NCI-H2029 (cell line): Measurements from ENCODE around the gene MAGI1.

Source experiments
- DNase-seq: peaks from one replicate; lab custom pipeline; 2025; lab: John Stamatoyannopoulos, UW

Gene MAGI1

DNA sequence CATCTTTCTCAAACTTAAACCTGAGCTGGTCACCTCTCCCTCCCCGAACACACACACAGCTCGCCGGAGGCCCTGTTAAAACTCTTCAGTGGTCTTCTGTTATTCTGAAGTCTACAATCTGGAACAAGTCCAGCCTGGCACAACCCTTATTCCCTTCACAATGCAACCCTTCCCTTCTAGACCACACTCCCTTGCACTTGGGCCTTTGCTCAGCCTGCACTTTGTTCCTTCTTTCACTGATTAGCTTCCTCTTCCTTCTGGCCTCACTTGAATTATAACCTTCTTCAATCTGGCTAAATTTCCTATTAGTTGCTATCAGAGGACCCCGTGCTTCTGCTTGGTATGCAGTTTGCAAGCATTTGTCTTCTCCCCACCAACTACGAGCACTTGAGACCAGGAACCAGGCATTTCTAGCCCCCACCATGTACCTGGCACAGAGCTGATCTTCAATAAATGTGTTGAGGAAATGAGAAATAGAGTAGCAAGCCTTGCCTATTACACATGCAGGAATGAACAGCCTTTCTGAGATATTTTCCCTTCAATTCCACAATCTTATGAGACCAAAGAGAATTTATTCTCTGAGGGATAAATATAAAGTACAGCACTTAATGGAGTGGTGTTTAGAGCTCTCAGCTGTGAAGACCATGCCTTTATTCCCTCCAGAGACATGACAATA lies 687.8 kb downstream of the MAGI1 start:
- no peak for DNase-seq

DNA sequence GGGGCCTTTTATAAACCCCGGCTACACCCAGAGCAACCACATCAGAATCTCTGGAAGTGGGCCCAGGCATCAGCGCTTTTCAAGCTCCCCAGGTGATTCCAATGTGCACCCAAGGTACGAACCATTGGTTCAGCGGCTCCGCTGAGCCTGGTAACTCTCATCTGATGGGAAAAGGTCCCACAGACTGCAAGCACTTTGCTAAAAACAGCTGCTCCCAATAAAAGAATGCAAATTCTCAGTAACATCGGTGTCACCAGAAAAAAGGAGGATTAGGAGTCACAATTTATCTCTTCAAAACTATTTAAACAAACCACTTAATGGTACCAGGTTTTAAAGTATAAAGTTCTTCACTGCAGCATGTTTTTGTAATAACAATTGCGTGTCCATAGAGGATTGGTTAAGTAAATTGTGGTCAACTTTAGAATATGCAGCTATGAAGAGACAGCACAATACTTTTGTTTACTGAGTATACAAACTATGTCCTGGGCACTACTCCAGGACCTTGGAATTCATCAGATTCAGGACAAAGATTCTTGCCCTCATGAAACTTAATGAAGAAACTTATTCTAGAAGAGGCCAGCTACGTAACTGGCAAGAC lies 690.2 kb downstream of the MAGI1 start:
- no peak for DNase-seq

GRCh38 chr3:65347166-65347565 lies 691.6 kb downstream of the MAGI1 start:
- DNase-seq, result no peak

GRCh38 chr3:65344846-65345245 lies 693.9 kb downstream of the MAGI1 start:
- no peak for DNase-seq

- DNase-seq, result no peak
These were observed 694.3 kb downstream of the MAGI1 start for GRCh38 chr3:65344444-65344843.

- no peak for DNase-seq
These were observed 695.0 kb downstream of the MAGI1 start for GRCh38 chr3:65343736-65344135.

- no peak for DNase-seq
These were observed 695.7 kb downstream of the MAGI1 start for GRCh38 chr3:65343026-65343425.

- DNase-seq, result no peak
These were observed 696.5 kb downstream of the MAGI1 start for GRCh38 chr3:65342084-65342683.

DNA sequence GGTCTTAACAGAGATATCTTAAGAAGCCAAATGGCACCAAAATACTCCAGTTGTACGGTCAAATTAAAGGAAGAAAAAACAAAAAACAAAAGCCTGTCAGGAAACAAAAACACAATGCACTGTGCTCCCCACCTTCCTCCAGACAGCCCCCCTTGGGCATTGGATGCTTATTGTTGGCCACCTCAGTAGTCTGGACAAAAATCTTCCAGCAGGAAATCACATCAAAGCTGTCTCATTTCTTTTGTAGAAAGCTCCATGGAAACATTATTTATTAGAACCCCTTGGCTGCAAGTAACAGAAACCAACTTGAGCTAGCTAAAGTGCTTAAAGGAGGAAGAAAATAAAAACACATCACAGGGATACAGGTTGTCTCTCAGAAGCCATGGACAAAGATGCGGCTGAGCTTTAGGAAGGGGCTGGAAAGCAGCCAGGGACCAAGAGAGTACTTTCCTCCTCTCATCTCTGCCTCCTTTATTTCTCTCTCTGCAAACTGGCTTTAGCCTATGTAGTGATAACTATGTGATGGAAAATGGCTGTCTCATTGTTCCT lies 699.5 kb downstream of the MAGI1 start:
- no peak for DNase-seq

GRCh38 chr3:65338571-65338970 lies 700.1 kb downstream of the MAGI1 start:
- no peak for DNase-seq

DNA sequence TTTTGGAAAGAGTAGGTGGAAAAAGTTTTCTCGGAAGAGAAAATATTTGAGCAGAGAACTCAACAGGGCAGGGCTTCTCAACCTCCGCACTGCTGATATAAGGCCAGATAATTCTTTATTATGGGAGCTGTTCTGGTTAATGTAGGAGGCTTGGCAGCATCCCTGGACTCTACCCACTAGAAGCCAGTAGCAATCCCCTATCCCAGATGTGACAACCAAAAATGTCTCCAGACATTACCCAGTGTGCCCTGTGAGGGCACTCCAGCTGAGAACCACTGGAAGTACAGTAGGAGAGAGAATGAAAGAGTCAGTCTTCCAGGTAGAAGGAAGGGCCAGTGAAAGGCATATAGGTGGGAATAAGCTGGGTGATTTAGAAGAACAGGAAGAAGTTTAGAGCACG lies 703.1 kb downstream of the MAGI1 start:
- no peak for DNase-seq

DNA sequence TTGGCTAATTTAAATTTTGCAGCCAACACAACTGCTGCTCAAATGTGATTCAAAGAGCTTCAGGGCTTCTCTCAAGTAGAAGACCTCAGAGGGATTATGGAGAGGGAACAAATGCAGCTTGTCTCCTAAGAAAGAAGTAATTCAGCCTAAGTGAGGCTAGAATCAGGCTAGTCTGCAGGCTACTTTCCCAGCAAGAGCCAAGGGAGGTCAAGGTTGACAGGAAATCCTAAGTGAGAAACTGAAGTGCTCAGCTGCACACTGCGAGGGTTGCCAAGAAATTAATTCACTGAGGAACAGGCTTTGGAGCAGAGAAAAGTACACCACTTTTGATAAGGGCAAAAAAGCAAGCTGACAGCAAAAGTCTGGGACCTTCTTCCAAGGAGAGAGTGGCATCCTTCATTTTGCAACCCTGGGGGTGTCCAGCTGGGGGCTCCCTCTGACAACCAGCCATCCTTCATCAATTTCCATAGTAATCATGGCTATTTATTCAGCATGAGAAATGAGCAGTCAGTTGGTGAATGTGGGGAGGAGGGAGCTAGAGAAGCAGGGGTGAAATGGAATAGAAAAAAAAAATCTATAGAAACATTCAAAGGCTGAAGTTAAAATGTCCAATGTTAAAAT lies 704.6 kb downstream of the MAGI1 start:
- DNase-seq, result no peak

DNA sequence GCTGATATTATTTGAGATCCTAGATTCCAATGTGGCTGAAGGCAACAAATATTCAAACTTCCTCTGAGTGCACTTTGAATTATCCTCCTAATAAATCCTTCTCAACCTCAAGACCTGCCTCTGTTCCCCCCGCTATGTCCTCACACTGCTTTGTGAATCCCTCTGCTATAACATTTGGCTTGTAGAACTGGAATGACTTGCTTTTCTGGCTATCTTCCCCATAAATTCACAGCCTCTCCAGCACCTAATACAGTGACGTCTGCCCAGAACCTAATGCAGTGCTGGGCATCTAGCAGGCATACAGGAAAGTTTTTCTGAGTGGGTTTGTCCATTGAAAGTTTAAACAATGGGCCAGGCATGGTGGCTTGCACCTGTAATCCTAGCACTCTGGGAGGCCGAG lies 707.0 kb downstream of the MAGI1 start:
- DNase-seq, result no peak

GRCh38 chr3:65330072-65330471 lies 708.6 kb downstream of the MAGI1 start:
- no peak for DNase-seq

- DNase-seq, result no peak
These were observed 710.6 kb downstream of the MAGI1 start for GRCh38 chr3:65328148-65328547.

DNA sequence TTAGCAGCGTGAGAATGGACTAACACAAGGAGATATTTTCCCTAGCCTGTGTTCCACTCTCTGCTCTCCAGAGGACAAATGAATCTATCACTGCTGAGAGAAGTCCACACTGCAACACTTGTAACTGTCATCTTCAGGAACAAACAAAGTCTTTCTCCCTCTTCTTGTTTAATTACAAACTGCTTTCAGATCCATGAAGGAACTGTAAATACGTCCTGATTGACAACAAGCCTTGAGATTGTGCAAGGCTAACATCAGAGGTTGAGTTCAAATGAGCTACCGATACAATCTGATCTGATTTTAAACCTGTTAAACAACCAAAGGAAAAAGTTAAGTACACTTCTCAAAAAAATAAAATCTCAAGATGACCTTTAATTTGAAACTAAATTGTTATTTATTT lies 712.1 kb downstream of the MAGI1 start:
- DNase-seq, result no peak

DNA sequence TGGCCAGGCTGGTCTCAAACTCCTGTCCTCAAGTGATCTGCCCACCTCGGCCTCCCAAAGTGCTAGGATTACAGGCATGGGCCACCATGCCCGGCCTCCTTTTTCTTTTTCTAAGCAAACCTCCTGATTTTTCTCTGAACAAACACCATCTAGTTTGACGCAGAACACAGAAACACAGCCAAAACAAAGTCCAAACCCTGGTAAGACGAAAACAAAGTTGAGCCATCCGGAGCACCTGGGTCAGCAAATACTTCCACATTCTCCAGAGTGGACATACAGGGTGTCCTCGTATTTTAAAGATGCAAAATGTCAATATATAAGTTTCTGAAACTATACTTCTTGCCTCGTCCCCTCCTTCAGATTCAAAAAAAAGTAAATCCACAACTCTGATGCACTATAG lies 715.8 kb downstream of the MAGI1 start:
- no peak for DNase-seq

DNA sequence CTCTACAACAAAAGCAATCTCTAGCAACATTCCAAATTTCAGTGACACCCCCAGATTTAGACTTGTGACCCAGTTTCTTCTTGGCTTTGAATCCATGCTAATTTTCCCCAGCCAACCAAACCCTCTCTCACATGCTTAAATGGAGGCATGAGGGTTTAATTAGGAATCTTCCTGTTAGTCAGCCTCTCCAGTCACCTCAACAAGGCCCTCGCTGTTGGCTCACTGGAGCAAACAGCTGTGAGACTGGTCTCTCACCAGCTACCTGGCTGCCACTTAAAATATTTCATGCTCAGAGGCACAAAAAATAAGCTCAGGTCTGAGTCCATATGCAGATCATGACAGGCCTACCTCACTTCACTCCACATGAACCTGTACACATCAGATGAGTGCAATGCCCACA lies 720.5 kb downstream of the MAGI1 start:
- no peak for DNase-seq

DNA sequence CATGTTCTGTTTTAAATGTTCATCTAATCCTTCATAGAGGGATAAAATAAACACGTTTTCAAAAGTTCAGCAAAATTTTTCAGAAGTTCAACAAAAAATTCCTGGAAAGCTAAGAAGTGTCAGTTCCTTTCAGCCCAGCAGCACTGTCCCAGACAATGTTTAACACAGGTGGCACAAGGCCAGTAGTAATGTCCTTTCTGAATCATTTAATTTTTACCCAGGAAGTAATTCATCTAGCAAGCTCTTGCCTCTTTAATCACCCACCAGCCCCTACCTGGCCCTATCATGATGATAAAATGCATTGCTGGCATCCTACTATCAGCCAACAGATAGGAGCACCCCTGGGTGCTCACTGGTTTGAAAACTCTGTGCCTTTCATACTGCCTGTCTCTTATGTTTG lies 723.8 kb downstream of the MAGI1 start:
- no peak for DNase-seq

DNA sequence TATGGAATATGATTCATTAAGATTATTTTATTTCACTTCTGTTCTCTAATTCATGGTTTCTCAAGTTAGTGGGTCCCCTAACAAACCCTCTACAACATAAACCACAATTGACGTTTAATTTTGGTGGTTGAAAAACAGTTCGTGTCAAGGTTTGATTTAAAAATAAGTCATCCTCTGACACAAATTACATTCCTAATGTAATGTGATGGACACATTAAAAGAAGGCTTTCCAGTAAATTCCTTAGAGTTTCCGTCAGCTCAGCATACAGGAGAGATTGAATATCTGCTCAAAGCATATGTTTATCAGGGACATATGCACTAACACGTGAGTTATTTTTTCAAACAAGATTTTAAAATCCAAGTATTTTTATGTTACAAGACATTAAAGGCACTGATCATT lies 724.4 kb downstream of the MAGI1 start:
- DNase-seq, result no peak

DNA sequence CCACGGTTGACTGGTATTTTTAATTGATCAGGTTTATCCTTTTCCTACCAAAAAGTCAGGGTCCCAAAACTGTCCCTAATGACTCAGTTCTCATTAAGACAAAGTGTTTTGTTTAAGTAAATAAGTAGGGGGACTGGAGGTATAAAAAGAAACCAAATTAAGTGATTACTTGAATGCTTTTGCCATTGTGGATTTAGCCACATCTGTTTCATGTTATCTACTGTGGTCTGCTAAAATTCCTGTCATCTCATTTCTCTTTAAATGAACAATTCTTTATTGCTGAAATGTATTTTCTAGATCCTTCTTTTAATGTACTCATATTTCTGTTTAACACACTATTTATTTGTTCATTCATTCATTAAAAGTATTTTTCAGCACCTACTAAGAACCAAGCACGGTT lies 725.1 kb downstream of the MAGI1 start:
- no peak for DNase-seq

GRCh38 chr3:65305836-65306235 lies 732.9 kb downstream of the MAGI1 start:
- DNase-seq, result no peak
